ENCODE data around the gene RHOBTB3. TPM values are rescaled to one million over a fixed set of nuclear protein-coding genes. Genes with fewer than 3 reads are reported as not detected.

RHOBTB3 gene
- total RNA-seq, 4 donors from 2014 or later = 40.1 to 134 (median 86.9) TPM

GRCh38 chr5:95777441-95777840, 46.3 kb downstream of the RHOBTB3 start:
- no peaks in the 10 kb centered on the region for H3K9me3 ChIP-seq
- no peak overlapping the region for H3K4me3 ChIP-seq
- H3K36me3 ChIP-seq = no peaks in the 10 kb centered on the region
- peak overlapping the region; percentile 76 to 85 (median 83) for H3K27ac ChIP-seq
- in situ Hi-C loops (cut with MboI; ENCODE audit: low sequenced_read_pairs in 4 of 4) = loop anchor here in 3 of 4 donors (5.0 to 25.0 kb wide), 5 partner anchors 67 to 560 kb away; no protein-coding TSS in a partner anchor
- intact Hi-C loops (cut with DNase I; ENCODE audit: low total_unique reads) = no loop called here
- DNase-seq (no peak), ATAC-seq (no peak)
- H3K4me1 ChIP-seq = peaks cover 5 to 66% of the 10 kb centered on the region in 2 donors
- TF ChIP-seq POLR2A (IDR thresholded peaks at IDR 0.05) (no peak), CTCF (IDR thresholded peaks at IDR 0.05 in 4 of 5, conservative IDR thresholded peaks at IDR 0.05 in 1 of 5) (no peak)
- no peaks in the 10 kb centered on the region for H3K27me3 ChIP-seq

- no peak for TF ChIP-seq CTCF (IDR thresholded peaks at IDR 0.05 in 4 of 5, conservative IDR thresholded peaks at IDR 0.05 in 1 of 5)
- TF ChIP-seq POLR2A (IDR thresholded peaks at IDR 0.05) = no peak
- DNase-seq (no peak), ATAC-seq (no peak)
- Histone ChIP-seq H3K27me3 (no peaks in the 10 kb centered on the region), H3K36me3 (peaks cover 0 to 1% of the 10 kb centered on the region in 2 donors), H3K4me1 (peaks cover 6 to 63% of the 10 kb centered on the region in 2 donors), H3K9me3 (no peaks in the 10 kb centered on the region), H3K27ac (peak overlapping the region; percentile 76 to 85 (median 83)), H3K4me3 (no peak overlapping the region)
- in situ Hi-C loops (cut with MboI; ENCODE audit: low sequenced_read_pairs in 4 of 4) = loop anchor here in 3 of 4 donors (5.0 to 25.0 kb wide), 5 partner anchors 66 to 558 kb away; no protein-coding TSS in a partner anchor
- intact Hi-C loops (cut with DNase I; ENCODE audit: low total_unique reads) = no loop called here
Observed at GRCh38 chr5:95778713-95779436, 47.7 kb downstream of the RHOBTB3 start.

- Histone ChIP-seq H3K36me3 (peaks cover 0 to 5% of the 10 kb centered on the region in 2 donors), H3K27ac (peak overlapping the region; percentile 76 to 85 (median 83)), H3K9me3 (no peaks in the 10 kb centered on the region), H3K4me3 (no peak overlapping the region), H3K4me1 (peaks cover 13 to 65% of the 10 kb centered on the region in 2 donors), H3K27me3 (no peaks in the 10 kb centered on the region)
- in situ Hi-C loops (cut with MboI; ENCODE audit: low sequenced_read_pairs in 4 of 4) (loop anchor here (5.0 to 25.0 kb wide), 7 partner anchors 47 to 558 kb away; partner anchors contain the start of gene RHOBTB3 (in 1 of the 4)), intact Hi-C loops (cut with DNase I; ENCODE audit: low total_unique reads) (loop anchor here (2.0 to 5.0 kb wide), 4 partner anchors 37 to 557 kb away; partner anchors contain the start of genes ELL2 and RHOBTB3)
- ATAC-seq = no peak
- no peak for TF ChIP-seq POLR2A (IDR thresholded peaks at IDR 0.05)
- no peak for TF ChIP-seq CTCF (IDR thresholded peaks at IDR 0.05 in 4 of 5, conservative IDR thresholded peaks at IDR 0.05 in 1 of 5)
- DNase-seq = no peak
Observed at GRCh38 chr5:95779611-95780010, 48.5 kb downstream of the RHOBTB3 start.

- Histone ChIP-seq H3K27me3 (no peaks in the 10 kb centered on the region), H3K9me3 (no peaks in the 10 kb centered on the region), H3K4me3 (no peak overlapping the region), H3K27ac (peak overlapping the region; percentile 76 to 85 (median 83)), H3K4me1 (peaks cover 18 to 72% of the 10 kb centered on the region in 2 donors), H3K36me3 (peaks cover 0 to 5% of the 10 kb centered on the region in 2 donors)
- ATAC-seq (peak in 1 of 2 donors; percentile 10), DNase-seq (no peak)
- intact Hi-C loops (cut with DNase I; ENCODE audit: low total_unique reads) = loop anchor here (2.0 to 5.0 kb wide), 4 partner anchors 36 to 556 kb away; partner anchors contain the start of genes ELL2 and RHOBTB3
- TF ChIP-seq POLR2A (IDR thresholded peaks at IDR 0.05) = no peak
- no peak for TF ChIP-seq CTCF (IDR thresholded peaks at IDR 0.05 in 4 of 5, conservative IDR thresholded peaks at IDR 0.05 in 1 of 5)
- in situ Hi-C loops (cut with MboI; ENCODE audit: low sequenced_read_pairs in 4 of 4) = loop anchor here in 3 of 4 donors (5.0 to 25.0 kb wide), 5 partner anchors 48 to 557 kb away; partner anchors contain the start of gene RHOBTB3 (in 1 of the 3)
Observed at GRCh38 chr5:95780597-95780996, 49.5 kb downstream of the RHOBTB3 start.

Data from gastrocnemius medialis (tissue), 4 donors.